ENCODE data around the gene THOC1. TPM values are rescaled to one million over a fixed set of nuclear protein-coding genes. Genes with fewer than 3 reads are reported as not detected.
A peak's percentile ranks its signal among the peaks of the same experiment; 100 is the strongest.

THOC1 gene
- total and polyA plus RNA-seq, 2 donors (not counting 3 experiments of a cell fraction or from before 2014, with no cell fraction given), result 12.0 to 50.5 TPM

GRCh38 chr18:286515-287310 is 18.9 kb upstream of the THOC1 start:
- Histone ChIP-seq H3K9me1 (replicated peaks; ENCODE audit: control insufficient read depth, extremely low read depth, insufficient read depth, low read length) (no peaks in the 10 kb centered on the region), H4K20me1 (replicated peaks; ENCODE audit: control insufficient read depth, extremely low read depth, insufficient read depth, low read length) (no peaks in the 10 kb centered on the region), H3K9ac (replicated peaks; ENCODE audit: extremely low read depth, insufficient read depth, low read length) (no peak overlapping the region), H3K4me1 (ENCODE audit: control insufficient read depth, extremely low read depth, insufficient read depth, low read length) (no peaks in the 10 kb centered on the region), H2AFZ (ENCODE audit: low read depth, low read length) (no peak overlapping the region), H3K4me2 (ENCODE audit: insufficient read depth, low read length) (no peak overlapping the region), H3K27me3 (ENCODE audit: control insufficient read depth in 2 of 2, insufficient read depth in 2 of 2, low read length in 2 of 2) (peaks cover 0 to 3% of the 10 kb centered on the region in 2 experiments), H3K36me3 (ENCODE audit: control insufficient read depth in 2 of 2, extremely low read depth in 1 of 2, insufficient read depth in 2 of 2, low read length in 2 of 2) (no peaks in the 10 kb centered on the region), H3K9me3 (replicated peaks; ENCODE audit: control insufficient read depth, insufficient read depth, low read length) (no peaks in the 10 kb centered on the region), H3K27ac (ENCODE audit: insufficient read depth, low read depth, low read length) (no peak overlapping the region), H3K79me2 (ENCODE audit: control insufficient read depth, insufficient read depth, low read length) (no peaks in the 10 kb centered on the region), H3K4me3 (replicated peaks in 1 of 3; ENCODE audit: insufficient read depth in 1 of 3, low read depth in 1 of 3, low read length in 3 of 3) (no peak overlapping the region)
- TF ChIP-seq JUN (IDR thresholded peaks at IDR 0.05; ENCODE audit: borderline replicate concordance, insufficient read depth, insufficient read length, low read depth) (no peak), EZH2 (IDR thresholded peaks at IDR 0.05; ENCODE audit: borderline replicate concordance, low read depth, low read length, severe bottlenecking) (no peak), CTCF (IDR thresholded peaks at IDR 0.05; ENCODE audit: extremely low read depth in 1 of 2, insufficient read depth in 1 of 2, low read depth in 1 of 2, low read length in 2 of 2) (peak; percentile 38 to 39), MYC (IDR thresholded peaks at IDR 0.05; ENCODE audit: low read depth, low read length) (no peak)
- intact Hi-C loops (cut with micrococcal nuclease), result loop anchor here (1.0 to 5.0 kb wide), 5 partner anchors 36 to 551 kb away; no protein-coding TSS in a partner anchor
- DNase-seq (ENCODE audit: low read depth, low spot score) (peak; percentile 67), FAIRE-seq (peak; percentile 71)
- dilution Hi-C loops (cut with MboI; ENCODE audit: extremely low pct_ligation_motif_present, low sequenced_read_pairs), result no loop called here
- POLR2A ChIA-PET, result no interaction called here
- no TSS peak for BruUV-seq (replicated peaks)
- CTCF ChIA-PET, result interaction anchor here (1.0 to 1.7 kb wide), 6 partner anchors 329 to 552 kb away, joined by 3 to 20 read pairs (median 5); no protein-coding TSS in a partner anchor
